ENCODE results near the gene THADA.

GRCh38 chr2:43201016-43201415 is 394.8 kb downstream of the THADA start:
- TF ChIP-seq TARDBP (IDR thresholded peaks at IDR 0.05), result no peak
- TF ChIP-seq HDGF (IDR thresholded peaks at IDR 0.05; ENCODE audit: borderline replicate concordance), result no peak
- no peak for TF ChIP-seq FOXA1 (IDR thresholded peaks at IDR 0.05)
- TF ChIP-seq ZNF384 (IDR thresholded peaks at IDR 0.05), result no peak
- TF ChIP-seq SUZ12 (IDR thresholded peaks at IDR 0.05), result no peak
- TF ChIP-seq PKNOX1 (IDR thresholded peaks at IDR 0.05), result no peak
- no peak for TF ChIP-seq BHLHE40 (IDR thresholded peaks at IDR 0.05; ENCODE audit: borderline replicate concordance)
- TF ChIP-seq CTBP1 (IDR thresholded peaks at IDR 0.05; ENCODE audit: borderline replicate concordance), result no peak
- no peak for TF ChIP-seq FOXK2 (IDR thresholded peaks at IDR 0.05)
- no peak for TF ChIP-seq L3MBTL2 (conservative IDR thresholded peaks at IDR 0.05)
